SU-DHL-6 (cell line): ENCODE results near the gene MRPL33.

ENCODE experiments used
- H2AFZ ChIP-seq: fragments of 200-600 bp; sonication (generic); 2 replicates; pipeline ENCODE4 v1.6.1; 2014; ENCODE audit warnings: low read depth, mild to moderate bottlenecking, moderate library complexity, mixed read lengths, antibody characterized with exemption, low read length; ENCODE audit not compliant: severe bottlenecking
- H3F3A ChIP-seq: fragments of 200-600 bp; shearing (Covaris generic); 2 replicates; pipeline ENCODE4 v1.6.0; 2016; ENCODE audit warnings: antibody characterized with exemption, mild to moderate bottlenecking; ENCODE audit not compliant: insufficient read depth
- H3K27ac ChIP-seq: fragments of 200-600 bp; sonication (generic); 2 replicates; pipeline ENCODE4 v1.5.1; 2016; ENCODE audit warnings: low read depth, mild to moderate bottlenecking, low read length, moderate library complexity, mixed read lengths
- H3K27me3 ChIP-seq: fragments of 200-600 bp; sonication (generic), shearing (Covaris generic); 2 replicates; pipeline ENCODE4 v1.6.0; 2014; ENCODE audit warnings: mild to moderate bottlenecking, low read length
- H3K36me3 ChIP-seq: fragments of 200-600 bp; sonication (generic); 2 replicates; pipeline ENCODE4 v1.6.1; 2014; ENCODE audit warnings: mild to moderate bottlenecking, low read length, mixed read lengths
- H3K4me2 ChIP-seq: fragments of 300-600, 200-600 bp; shearing (Covaris generic), sonication (generic); 2 replicates; pipeline ENCODE4 v1.6.0; 2014; ENCODE audit warnings: low read length, low read depth, mild to moderate bottlenecking; ENCODE audit not compliant: poor library complexity, severe bottlenecking
- H3K4me3 ChIP-seq: fragments of 200-600 bp; sonication (generic); 2 replicates; pipeline ENCODE4 v1.5.1; 2014; ENCODE audit warnings: antibody characterized with exemption, low read length, mild to moderate bottlenecking, mixed read lengths; ENCODE audit not compliant: insufficient read depth, poor library complexity, severe bottlenecking
- H3K79me2 ChIP-seq: fragments of 200-600 bp; sonication (generic); 2 replicates; pipeline ENCODE4 v1.6.1; 2014; ENCODE audit warnings: mild to moderate bottlenecking, low read length, moderate library complexity; ENCODE audit not compliant: insufficient read depth
- H3K9ac ChIP-seq: fragments of 200-600 bp; sonication (generic); 2 replicates; pipeline ENCODE4 v1.7.0; 2014; ENCODE audit warnings: mild to moderate bottlenecking, low read length
- H3K9me2 ChIP-seq: fragments of 200-600 bp; sonication (generic); replicated peaks from 2 replicates; pipeline ENCODE4 v1.6.1; 2014; ENCODE audit warnings: low read length; ENCODE audit not compliant: insufficient read depth
- H3K9me3 ChIP-seq: fragments of 200-600 bp; sonication (generic); 2 replicates; pipeline ENCODE4 v1.6.1; 2014; ENCODE audit warnings: low read length, mixed read lengths; ENCODE audit not compliant: insufficient read depth
- H4K20me1 ChIP-seq: fragments of 200-600 bp; sonication (generic); 2 replicates; pipeline ENCODE4 v1.6.1; 2014; ENCODE audit warnings: low read depth, mild to moderate bottlenecking, antibody characterized with exemption, low read length, moderate library complexity, mixed read lengths
- EZH2phosphoT487 ChIP-seq: fragments of 200-600 bp; sonication (generic), shearing (Covaris generic); conservative IDR thresholded peaks from 2 replicates; pipeline ENCODE4 v1.6.1; 2018; ENCODE audit warnings: mild to moderate bottlenecking, antibody characterized with exemption, low read length, moderate library complexity, mixed read lengths
- TF ChIP-seq, protein P1 (sequence below): fragments of 200-600 bp; sonication (generic); IDR thresholded peaks from one replicate; pipeline ENCODE4 v1.5.1; 2017; ENCODE audit warnings: antibody characterized with exemption, mild to moderate bottlenecking, low read length, moderate library complexity; ENCODE audit not compliant: insufficient read depth, poor library complexity, severe bottlenecking

Gene MRPL33

DNA sequence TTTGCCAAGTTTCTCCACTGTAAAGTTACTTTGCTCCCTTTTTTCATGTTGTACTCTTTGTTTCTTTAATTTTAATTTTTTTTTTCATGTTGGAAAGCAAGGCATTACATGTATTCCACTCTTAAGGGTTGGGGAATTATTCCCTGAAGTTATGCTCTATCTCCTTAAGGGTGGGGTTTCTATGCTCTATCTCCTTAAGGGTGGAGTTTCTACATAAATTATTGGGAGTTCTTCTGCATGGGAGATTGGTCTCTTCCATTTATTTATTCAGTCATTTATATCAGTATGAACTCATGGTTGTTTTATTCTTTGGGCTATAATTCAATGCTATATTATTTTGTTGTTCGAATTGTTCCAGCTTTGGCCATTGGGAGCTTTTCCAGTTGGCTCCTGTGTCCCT lies 11.2 kb downstream of the MRPL33 start:
- H4K20me1 ChIP-seq: no peaks in the 10 kb centered on the region
- H3K27ac ChIP-seq: no peak overlapping the region
- H3K9me3 ChIP-seq: no peaks in the 10 kb centered on the region
- H3K27me3 ChIP-seq: no peaks in the 10 kb centered on the region
- no peak overlapping the region for H3K4me3 ChIP-seq
- H3K9me2 ChIP-seq: no peaks in the 10 kb centered on the region
- no peak overlapping the region for H3K4me2 ChIP-seq
- H3K79me2 ChIP-seq: peaks cover 10% of the 10 kb centered on the region; the same call in 1 of the 2 replicates
- H3K9ac ChIP-seq: no peak overlapping the region
- no peak overlapping the region for H2AFZ ChIP-seq
- no peaks in the 10 kb centered on the region for H3F3A ChIP-seq
- no peak for TF ChIP-seq EZH2phosphoT487
- TF ChIP-seq, protein P1, sequence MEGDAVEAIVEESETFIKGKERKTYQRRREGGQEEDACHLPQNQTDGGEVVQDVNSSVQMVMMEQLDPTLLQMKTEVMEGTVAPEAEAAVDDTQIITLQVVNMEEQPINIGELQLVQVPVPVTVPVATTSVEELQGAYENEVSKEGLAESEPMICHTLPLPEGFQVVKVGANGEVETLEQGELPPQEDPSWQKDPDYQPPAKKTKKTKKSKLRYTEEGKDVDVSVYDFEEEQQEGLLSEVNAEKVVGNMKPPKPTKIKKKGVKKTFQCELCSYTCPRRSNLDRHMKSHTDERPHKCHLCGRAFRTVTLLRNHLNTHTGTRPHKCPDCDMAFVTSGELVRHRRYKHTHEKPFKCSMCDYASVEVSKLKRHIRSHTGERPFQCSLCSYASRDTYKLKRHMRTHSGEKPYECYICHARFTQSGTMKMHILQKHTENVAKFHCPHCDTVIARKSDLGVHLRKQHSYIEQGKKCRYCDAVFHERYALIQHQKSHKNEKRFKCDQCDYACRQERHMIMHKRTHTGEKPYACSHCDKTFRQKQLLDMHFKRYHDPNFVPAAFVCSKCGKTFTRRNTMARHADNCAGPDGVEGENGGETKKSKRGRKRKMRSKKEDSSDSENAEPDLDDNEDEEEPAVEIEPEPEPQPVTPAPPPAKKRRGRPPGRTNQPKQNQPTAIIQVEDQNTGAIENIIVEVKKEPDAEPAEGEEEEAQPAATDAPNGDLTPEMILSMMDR: no peak
- no peaks in the 10 kb centered on the region for H3K36me3 ChIP-seq

DNA sequence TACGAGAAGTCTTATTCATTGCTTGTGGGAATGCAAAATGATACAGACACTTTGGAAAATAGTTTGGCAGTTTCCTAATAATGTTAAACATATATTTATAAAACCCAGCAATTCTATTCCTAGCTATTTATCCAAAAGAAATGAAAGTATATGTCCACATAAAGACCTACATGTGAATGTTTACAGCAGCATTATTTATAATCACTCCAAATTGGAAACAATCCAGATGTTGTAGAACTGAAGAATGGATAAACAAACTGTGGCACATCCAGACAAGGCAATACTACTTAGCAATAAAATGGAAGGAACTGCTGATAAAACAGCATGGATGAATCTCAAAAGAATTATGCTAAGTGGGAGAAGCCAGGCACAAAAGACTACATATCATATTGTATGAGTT lies 19.3 kb downstream of the MRPL33 start:
- Histone ChIP-seq H3K4me3 (no peak overlapping the region), H3K36me3 (no peaks in the 10 kb centered on the region)
- no peak for TF ChIP-seq EZH2phosphoT487
- TF ChIP-seq, protein P1: no peak

DNA sequence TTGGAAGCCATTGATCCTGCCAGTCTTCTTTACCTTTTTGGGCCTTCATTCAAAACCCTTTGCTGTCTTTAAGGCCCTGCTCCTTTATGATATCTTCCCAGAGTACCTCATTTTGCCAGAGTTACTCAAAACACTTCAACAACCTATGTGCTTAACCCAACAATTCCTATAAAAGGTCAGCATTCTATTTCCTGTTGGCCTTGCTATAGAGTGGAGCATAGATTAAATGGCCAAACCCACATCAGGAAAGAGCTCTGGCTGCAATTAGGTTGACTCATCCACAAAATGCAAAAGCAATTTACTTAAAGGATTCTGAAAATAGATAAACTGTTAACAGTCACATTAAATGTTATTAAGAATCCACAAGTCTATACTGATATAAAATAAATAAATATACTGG lies 21.2 kb downstream of the MRPL33 start:
- TF ChIP-seq, protein P1: no peak
- no peak for TF ChIP-seq EZH2phosphoT487
- H3K4me3 ChIP-seq: no peak overlapping the region
- no peak overlapping the region for H3K9ac ChIP-seq
- H2AFZ ChIP-seq: no peak overlapping the region
- no peaks in the 10 kb centered on the region for H3K36me3 ChIP-seq
- H3K9me3 ChIP-seq: no peaks in the 10 kb centered on the region
- H3K79me2 ChIP-seq: no peaks in the 10 kb centered on the region
- H3K9me2 ChIP-seq: no peaks in the 10 kb centered on the region
- no peaks in the 10 kb centered on the region for H4K20me1 ChIP-seq
- no peak overlapping the region for H3K4me2 ChIP-seq
- no peaks in the 10 kb centered on the region for H3F3A ChIP-seq
- no peaks in the 10 kb centered on the region for H3K27me3 ChIP-seq
- no peak overlapping the region for H3K27ac ChIP-seq

More for the DNA sequence above, 19.3 kb downstream of the MRPL33 start:
- Histone ChIP-seq H2AFZ (no peak overlapping the region), H3K27me3 (no peaks in the 10 kb centered on the region), H3K27ac (no peak overlapping the region), H3F3A (no peaks in the 10 kb centered on the region), H3K9me3 (no peaks in the 10 kb centered on the region), H3K4me2 (no peak overlapping the region), H4K20me1 (no peaks in the 10 kb centered on the region), H3K9ac (no peak overlapping the region), H3K9me2 (no peaks in the 10 kb centered on the region), H3K79me2 (no peaks in the 10 kb centered on the region)
